NCI-H2227 (cell line): ENCODE data around the gene C3orf33.
"Not testable (repeated sequence)": the region's sequence is repeated elsewhere in the genome, so short reads cannot be mapped to it uniquely, and the experiment has no call there.

Experiments
- DNase-seq: peaks from one replicate; lab custom pipeline; 2025; ENCODE audit not compliant: unreplicated experiment; lab: John Stamatoyannopoulos, UW

C3orf33 gene, protein sequence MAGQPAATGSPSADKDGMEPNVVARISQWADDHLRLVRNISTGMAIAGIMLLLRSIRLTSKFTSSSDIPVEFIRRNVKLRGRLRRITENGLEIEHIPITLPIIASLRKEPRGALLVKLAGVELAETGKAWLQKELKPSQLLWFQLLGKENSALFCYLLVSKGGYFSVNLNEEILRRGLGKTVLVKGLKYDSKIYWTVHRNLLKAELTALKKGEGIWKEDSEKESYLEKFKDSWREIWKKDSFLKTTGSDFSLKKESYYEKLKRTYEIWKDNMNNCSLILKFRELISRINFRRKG

GRCh38 chr3:155805802-155806618 is at the start of gene C3orf33:
C3orf33 (minus strand) TSS chr3:155806278; CDS start chr3:155806252, 26 bp downstream.
- peak; percentile 71 for DNase-seq

GRCh38 chr3:155854141-155854940 is 48.3 kb upstream of the C3orf33 start, which contains the start of gene SLC33A1:
SLC33A1 (minus strand) TSS chr3:155854427; CDS start chr3:155853997, 430 bp downstream.
- peak; percentile 98 for DNase-seq

DNA sequence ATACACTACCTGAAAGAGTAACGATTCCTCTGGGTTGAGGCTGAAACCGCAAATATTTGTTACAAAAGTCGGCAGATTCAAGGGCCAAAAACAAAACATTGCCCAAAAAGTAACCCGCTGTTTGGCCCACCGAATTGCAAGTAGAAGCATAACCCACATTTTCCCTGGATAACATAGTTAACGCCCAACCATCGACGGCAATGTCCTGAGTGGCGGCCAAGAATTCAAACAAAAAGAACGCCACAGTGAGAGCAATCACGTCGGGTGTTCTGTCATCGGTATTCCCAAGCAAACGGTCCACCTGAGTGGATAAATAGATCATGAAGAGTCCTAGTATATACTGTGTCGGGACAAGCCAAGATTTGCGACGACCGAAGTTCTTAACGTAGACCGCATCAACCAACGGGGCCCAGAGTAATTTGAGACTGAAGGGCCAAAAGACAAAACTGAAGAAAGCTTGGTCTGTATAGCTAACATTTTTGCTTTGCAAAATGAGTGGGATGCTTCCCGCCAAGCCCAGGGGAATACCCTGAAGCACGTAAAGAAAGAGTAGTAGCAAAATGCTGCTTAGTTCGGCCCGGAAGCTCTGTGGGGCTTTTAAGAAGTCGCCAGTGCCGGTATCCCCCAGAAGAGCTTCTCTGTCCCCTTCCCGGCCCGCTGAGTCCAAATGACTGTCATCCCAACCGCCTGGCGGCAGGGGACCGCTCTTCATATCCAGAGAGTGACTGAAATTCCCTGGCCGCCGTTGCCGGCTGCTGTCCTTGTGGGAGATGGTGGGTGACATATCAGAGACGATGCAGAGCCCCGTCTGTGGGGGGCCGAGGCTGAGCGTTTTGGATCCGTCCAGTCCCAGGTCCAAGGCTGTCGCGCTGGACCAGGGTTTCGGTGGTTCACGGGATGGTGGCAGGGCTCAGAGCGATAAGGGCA is 47.4 kb upstream of the C3orf33 start:
- no peak for DNase-seq

DNA sequence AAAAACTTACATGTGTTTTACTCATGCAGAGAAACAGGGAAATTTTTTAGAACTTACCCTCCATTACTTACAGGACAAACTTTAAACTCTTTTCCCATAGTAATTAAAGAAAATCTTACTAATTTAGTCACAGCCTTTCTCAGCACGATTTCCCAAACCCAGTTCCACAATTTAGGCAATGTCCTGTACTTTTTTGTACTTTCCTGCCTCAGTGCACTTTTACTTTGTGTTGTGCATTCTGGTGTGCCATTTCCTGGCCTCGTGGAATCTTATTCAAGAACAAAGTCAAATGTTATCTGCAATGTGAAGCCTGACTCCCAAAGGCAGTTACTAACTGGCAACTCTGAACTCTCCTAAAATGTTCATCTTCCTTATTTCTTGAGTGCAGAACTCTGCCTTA is 46.3 kb upstream of the C3orf33 start:
- no peak for DNase-seq

DNA sequence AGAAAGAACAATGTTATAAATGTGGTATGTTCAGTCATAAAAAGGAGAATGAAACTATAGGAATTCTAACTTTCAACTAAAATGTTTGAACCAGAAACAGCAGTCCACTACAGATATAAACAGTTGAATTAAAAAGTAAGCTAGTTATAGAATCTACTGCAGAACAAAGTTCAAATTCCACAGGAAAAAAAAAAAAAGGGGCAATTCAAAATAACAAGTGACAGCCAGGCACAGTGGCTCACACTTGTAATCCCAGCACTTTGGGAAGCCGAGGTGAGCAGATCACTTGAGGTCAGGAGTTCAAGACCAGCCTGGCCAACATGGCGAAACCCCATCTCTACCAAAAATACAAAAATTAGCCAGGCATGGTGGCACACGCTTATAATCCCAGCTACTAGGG is 43.3 kb upstream of the C3orf33 start:
- DNase-seq = not testable (repeated sequence)

DNA sequence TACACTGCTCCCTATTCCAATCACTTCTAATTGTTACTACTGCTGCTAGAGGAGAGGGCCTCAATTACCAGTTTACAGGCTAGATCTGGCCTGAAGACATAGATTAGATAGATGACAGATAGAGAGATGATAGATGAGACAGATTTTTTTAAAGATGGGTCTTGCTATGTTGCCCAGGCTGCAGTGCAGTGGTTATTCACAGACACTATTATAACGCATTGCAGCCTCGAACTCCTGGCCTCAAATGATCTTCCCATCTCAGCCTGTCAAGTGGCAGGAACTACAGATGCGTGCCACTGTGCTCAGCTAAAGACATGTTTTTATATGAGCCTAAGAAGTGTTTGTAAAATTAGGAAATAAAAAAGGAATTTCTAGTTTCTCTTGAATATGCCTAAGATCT is 41.9 kb upstream of the C3orf33 start:
- DNase-seq = no peak

DNA sequence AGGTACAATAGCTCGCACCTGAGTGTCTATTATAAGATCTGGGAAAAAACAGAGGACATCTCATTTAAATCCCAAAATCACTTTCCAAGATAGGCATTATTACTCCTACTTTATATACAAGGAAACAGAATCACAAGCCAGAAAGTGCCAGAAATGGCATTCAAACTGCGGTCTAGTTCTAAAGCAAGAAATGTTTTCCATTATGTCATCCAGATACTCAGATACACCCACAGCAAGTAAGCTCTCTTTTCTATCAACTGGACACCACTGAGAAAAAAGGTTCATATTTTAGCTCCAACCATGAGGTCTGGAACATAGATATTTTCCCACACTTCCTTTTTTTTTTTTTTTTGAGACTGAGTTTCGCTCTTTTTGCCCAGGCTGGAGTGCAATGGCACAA is 40.0 kb upstream of the C3orf33 start:
- DNase-seq = no peak

DNA sequence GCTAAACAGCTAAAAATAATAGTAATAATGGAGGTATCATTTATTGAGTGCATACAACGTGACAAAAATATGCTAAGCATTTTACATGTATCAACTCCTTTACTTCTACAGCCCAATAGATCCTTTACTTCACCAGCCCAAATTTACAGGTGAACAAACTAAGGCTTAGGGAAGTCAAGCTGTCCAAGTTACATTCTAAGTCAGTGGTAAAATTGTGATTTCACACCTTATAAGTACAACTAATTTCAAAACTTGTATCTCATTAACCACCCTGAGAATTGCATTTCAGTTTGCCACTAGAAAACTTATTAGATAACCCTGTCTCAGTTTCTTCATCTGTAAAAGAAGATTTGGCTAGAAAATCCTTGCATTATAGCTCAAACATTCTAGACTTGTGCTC is 37.5 kb upstream of the C3orf33 start:
- no peak for DNase-seq

DNA sequence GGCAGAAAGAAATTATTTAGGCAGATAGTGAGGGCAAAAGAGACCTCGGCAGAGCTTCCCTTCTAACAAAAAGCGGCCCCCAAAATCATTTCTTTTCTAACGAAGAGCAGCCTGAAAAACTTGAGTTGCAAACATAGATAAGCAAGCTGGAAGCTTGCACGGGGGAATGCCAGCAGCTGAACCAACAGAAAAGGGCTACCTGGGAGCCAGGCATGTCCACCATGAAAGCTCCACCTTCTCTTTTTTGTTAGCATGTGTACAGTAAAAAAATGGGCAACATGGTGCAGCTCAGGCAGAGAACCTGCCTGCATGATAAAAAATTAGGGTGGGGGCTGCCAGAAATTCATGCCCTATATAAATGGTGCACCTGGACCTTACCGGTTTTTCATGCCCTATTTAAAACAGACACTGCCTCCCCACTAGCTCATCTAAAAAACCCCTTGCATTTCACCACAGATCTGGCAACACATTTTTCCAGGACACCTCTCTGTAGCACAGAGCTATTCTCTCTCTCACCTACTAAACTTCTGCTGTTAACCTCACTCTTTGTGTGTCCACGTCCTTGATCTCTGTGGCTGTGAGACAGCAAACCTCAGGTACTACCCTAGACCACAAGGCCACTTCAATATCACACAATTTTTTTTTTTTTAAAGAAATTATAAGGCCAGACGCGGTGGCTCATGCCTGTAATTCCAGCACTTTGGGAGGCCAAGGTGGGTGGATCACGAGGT is 29.4 kb upstream of the C3orf33 start:
- no peak for DNase-seq

- not testable (repeated sequence) for DNase-seq
These were observed 22.5 kb upstream of the C3orf33 start for GRCh38 chr3:155828490-155829098.

DNA sequence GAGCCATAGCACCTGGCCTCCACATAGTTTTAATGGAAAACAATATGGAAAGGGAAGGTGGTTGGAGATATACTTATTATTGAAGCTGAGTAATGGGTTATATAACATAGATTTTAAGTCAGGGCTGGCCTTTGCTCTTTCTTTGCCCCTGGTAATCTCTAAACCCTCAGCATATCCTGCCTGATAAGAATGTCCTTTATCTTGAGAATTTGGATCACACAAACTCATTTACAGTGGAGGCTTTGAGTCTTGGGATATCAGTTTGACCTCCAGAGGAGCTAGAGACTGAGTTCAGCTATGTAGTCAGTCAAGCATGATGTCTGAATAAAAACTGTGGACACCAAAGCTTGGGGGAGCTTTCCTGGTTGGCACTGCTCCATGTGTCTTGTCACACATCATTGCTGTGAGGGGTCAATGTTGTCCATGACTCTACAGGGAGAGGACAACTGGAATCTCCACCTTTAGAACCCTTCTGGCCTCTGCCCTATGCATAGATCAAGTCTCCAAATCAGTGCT is 9.0 kb upstream of the C3orf33 start:
- no peak for DNase-seq

- DNase-seq = not testable (repeated sequence)
These were observed 7.1 kb upstream of the C3orf33 start for GRCh38 chr3:155813224-155813623.

DNA sequence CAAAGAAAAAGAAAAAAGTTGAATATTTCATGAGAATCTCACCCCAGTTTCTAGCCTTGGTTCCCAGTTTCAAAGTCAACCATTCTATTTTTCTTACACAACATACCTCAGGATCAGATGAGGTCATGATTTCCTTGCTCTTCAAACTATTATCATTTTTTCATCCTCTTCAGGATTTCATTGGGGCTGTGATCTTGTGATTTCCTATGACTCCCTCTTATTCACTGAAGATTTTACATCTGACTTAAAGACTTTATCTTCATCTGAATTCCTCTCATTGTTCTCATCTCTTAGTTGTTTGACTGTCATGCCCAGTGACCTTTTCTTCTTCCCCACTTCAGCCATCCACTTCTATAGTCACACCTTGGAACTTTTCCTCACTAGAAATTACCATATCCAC is 3.1 kb upstream of the C3orf33 start:
- no peak for DNase-seq

GRCh38 chr3:155807823-155808222 is 1.7 kb upstream of the C3orf33 start:
- no peak for DNase-seq

DNA sequence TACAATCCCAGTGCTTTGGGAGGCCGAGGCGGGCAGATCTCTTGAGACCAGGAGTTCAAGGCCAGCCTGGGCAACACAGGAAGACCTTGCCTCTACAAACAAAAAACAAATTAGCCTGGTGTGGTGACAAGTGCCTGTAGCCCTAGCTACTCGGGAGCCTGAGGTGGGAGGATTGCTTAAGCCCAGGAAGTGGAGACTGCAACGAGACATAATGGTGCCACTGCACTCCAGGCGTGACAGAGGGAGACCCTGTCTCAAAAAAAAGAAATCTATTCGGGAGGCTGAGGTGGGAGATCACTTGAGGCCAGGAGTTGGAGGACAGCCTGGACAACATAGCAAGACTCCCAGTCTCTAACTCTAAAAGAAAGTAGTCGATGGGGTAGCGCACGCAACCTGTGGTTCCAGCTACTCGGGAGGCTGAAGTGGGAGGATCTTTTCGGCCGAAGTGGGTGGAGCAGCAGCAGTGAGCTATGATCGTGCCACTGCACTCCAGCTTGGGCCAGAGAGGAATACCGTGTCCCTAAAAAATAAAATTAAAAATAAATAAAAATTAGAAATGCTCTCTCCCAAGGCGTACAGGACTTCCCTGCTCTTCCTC is 775 bp downstream of the C3orf33 start:
- DNase-seq = peak; percentile 41

DNA sequence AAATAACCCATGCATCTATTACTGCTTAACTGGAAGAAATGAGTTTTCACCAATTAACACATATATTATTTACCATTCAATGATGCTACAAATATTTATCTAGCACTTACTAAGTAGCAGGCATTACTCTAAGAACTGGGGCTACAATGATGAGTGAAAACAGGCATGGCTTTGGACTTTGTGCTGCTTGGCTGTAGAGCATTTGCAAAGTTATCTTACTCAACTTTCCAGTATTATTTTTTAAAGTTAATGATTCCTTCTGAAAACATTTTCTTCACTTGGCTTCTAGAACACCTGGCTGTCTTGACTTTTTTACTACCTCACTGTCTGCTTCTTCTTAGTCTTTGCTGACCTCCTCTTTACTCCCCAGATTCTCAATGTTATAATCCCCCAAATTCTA is 1.8 kb downstream of the C3orf33 start:
- DNase-seq = no peak

- no peak for DNase-seq
These were observed 13.5 kb downstream of the C3orf33 start for GRCh38 chr3:155792532-155792931.

DNA sequence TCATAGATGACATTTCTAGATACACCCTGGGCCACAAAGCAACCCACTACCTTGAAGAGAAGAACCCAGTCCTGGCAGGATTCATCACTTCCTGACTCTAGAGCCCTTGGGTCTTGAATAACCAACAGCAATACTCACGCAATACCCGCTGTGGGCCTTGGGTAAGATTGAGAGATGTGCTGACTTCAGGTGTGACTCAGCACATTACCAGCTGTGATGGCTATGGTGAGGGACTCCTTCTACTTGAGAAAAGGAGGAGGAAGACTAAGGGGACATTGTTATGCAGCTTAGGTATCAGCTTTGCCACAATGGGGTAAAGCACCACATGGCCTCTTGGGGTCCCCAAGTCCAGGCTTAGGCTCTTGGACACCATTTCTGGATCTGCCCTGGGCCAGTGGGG is 14.9 kb downstream of the C3orf33 start:
- no peak for DNase-seq
